Large intestine (tissue), 3 donors: Measurements from ENCODE around the gene CST6. TPM values are rescaled to one million over a fixed set of nuclear protein-coding genes. Genes with fewer than 3 reads are reported as not detected.
"Not testable (repeated sequence)": the region's sequence is repeated elsewhere in the genome, so short reads cannot be mapped to it uniquely, and the experiment has no call there.

ENCODE experiments used
- DNase-seq, 2 donors: peaks; one replicate each; pipeline versions ENCODE4 v3.0.0 to v3.0.0-alpha.2; 2013
- H3K27ac ChIP-seq: one replicate; pipeline ENCODE4 v1.5.1; 2013; ENCODE audit warnings: low read length
- H3K27me3 ChIP-seq: 2 replicates; pipeline ENCODE4 v1.6.1; 2013; ENCODE audit warnings: low read length; ENCODE audit not compliant: control insufficient read depth, insufficient read depth
- H3K36me3 ChIP-seq: 2 replicates; pipeline ENCODE4 v1.6.1; 2013; ENCODE audit warnings: low read length; ENCODE audit not compliant: control insufficient read depth, insufficient read depth
- H3K4me1 ChIP-seq: one replicate; pipeline ENCODE4 v1.6.1; 2013; ENCODE audit warnings: low read length; ENCODE audit not compliant: control insufficient read depth, insufficient read depth
- H3K4me3 ChIP-seq: one replicate; pipeline ENCODE4 v1.5.1; 2013; ENCODE audit warnings: low read length
- H3K9me3 ChIP-seq: one replicate; pipeline ENCODE4 v1.6.1; 2013; ENCODE audit warnings: mild to moderate bottlenecking, low read depth, low read length, moderate library complexity; ENCODE audit not compliant: control insufficient read depth
- whole genome bisulfite sequencing: methylation state at CpG from one replicate; pipeline ENCODE4 v1.1.5; 2013; ENCODE audit warnings: low lambda C conversion rate; ENCODE audit not compliant: insufficient coverage; 5-methylcytosine and 5-hydroxymethylcytosine counted together
- polyA plus RNA-seq: library from polyadenylated mRNA; unstranded; fragments of 120-200 nt; gene quantifications from one replicate; pipeline ENCODE4 v1.2.1, GENCODE V29; 2013

Gene CST6
- polyA plus RNA-seq, 1 donor: 1.7 TPM

DNA sequence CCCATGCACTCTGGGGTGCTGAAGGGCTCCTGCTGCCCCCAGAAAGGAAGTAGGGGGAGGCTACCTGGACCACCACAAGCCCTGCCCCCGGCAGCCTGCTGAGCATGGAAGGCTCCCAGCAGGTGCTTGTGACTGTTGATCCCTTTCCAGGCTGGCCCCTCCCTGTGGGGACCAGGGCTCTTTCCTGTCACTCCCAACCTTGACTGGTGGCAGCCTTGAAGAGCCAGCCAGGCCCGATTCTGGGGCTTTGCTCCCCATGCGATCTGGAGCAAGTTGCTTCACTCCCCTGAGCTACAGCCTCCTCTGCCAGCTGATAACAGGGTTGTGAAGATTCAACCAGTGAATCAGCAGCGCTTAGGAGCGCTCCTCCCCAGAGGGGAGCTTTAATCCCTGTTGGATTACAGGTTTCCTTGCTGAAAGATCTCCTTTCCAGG is 4.6 kb upstream of the CST6 start:
- peaks cover 9% of the 10 kb centered on the region for H3K4me1 ChIP-seq
- H3K27ac ChIP-seq: no peak overlapping the region
- peaks cover 37% of the 10 kb centered on the region for H3K27me3 ChIP-seq
- no peak overlapping the region for H3K4me3 ChIP-seq
- no peak for DNase-seq
- WGBS: no CpG with 5 or more reads among the region's 5 CpGs
- peaks cover 13% of the 10 kb centered on the region for H3K36me3 ChIP-seq
- H3K9me3 ChIP-seq: no peaks in the 10 kb centered on the region

DNA sequence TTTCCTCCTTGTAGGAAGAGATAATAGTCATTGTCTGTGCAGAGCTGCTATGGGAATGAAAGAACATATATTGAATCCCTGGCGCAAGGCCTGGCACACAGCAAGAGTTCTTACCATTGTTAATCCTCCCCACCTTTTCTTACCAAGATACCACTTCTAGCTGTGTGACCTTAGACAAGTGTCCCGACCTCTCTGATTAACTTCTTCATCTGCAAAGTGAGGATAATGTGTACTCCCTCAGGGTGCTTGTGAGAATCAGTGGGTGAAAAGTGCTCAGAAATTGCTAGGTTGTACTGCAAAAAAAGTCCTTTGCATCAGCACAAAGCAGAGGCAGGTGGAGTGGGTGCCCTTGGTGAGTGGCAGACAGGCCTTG is 3.7 kb upstream of the CST6 start:
- Histone ChIP-seq H3K27me3 (peaks cover 44% of the 10 kb centered on the region), H3K4me3 (no peak overlapping the region), H3K4me1 (peaks cover 6% of the 10 kb centered on the region), H3K36me3 (peaks cover 13% of the 10 kb centered on the region), H3K27ac (no peak overlapping the region), H3K9me3 (no peaks in the 10 kb centered on the region)
- no peak for DNase-seq
- 100% methylated on average over 1 of the region's 2 CpGs for WGBS

DNA sequence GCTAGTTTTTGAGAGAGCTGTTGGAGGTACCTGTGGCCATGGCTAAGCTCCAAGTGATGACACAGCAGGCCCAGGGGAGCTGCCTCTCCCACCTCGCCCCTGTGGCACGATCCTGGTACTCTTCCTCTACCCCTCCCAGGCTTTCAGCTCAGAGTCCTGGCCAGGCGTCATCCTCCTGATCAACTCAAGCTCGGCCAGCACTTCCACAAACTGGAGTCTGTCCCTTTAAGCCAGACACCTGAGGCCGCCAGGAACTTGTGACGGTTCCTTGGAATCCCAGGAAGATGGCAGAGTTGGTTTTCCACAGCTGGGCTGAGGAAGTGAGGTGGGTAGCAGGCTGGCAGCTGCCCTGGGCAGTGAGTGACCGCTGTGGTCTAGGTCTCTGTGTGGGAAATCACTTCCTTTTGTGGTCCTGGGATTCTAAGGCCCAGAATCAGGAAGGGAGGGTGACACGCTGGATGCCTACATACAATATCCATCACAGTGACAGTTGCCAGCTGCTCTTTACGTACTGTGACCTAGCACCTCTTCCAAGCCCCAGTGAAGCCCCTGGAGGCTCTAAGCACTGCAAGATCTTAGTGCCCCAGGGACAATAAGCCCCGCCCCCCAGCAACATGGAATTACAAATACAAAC is 3.2 kb upstream of the CST6 start:
- DNase-seq: no peak
- Histone ChIP-seq H3K27me3 (peaks cover 49% of the 10 kb centered on the region), H3K27ac (no peak overlapping the region), H3K4me3 (no peak overlapping the region), H3K4me1 (peaks cover 1% of the 10 kb centered on the region), H3K36me3 (peaks cover 13% of the 10 kb centered on the region), H3K9me3 (no peaks in the 10 kb centered on the region)
- WGBS: no CpG with 5 or more reads among the region's 10 CpGs

DNA sequence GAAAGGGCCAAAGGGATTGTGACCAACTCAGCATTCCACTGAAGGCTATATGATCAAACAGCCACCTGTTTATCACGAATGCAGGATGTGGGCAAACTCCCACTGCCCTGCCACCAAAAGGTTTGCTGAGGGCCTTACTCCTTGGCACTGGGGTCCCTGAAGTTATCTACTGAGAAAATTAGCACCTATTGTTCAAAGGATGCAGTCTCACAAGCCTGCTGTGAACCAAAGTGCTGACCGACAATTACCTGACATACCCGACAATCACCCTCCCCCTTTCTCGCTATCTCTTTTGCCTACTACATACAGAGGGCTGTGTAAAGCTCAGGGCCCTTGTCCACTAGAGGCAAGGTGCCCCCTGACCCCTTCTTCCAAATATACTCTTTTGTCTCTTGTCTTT is 1.8 kb upstream of the CST6 start:
- not testable (repeated sequence) for DNase-seq, H3K36me3 ChIP-seq, H3K9me3 ChIP-seq, H3K27ac ChIP-seq, H3K4me1 ChIP-seq, H3K4me3 ChIP-seq
- no CpG with 5 or more reads among the region's 4 CpGs for WGBS
- peaks cover 54% of the 10 kb centered on the region for H3K27me3 ChIP-seq

DNA sequence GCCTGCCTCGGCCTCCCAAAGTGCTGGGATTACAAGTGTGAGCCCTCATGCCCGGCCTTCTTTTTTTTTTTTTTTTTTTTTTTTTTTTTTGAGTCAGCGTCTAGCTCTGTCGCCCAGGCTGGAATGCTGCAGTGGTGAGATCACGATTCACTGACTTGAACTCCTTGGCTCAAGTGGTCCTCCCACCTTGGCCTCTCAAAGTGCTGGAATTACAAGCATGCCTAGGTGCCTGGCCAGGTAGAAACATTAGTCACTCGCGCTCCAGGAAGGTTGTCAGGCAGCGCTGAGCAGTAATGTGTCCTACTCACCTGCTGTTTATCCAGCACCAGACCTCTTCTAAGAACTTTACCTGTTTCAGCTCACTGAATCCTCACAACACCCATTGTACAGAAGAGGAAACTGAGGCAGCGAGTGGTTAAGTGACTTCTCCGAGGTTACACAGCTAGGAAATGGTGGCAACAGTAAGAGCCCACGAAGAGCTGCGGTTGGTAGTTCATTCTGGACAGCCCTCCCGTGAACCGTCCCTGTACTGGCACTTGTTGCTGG is 496 bp upstream of the CST6 start:
- Histone ChIP-seq H3K27me3 (peaks cover 54% of the 10 kb centered on the region), H3K36me3 (no peaks in the 10 kb centered on the region), H3K4me1 (no peaks in the 10 kb centered on the region), H3K9me3 (no peaks in the 10 kb centered on the region), H3K4me3 (no peak overlapping the region), H3K27ac (no peak overlapping the region)
- no peak for DNase-seq
- WGBS: no CpG with 5 or more reads among the region's 14 CpGs

DNA sequence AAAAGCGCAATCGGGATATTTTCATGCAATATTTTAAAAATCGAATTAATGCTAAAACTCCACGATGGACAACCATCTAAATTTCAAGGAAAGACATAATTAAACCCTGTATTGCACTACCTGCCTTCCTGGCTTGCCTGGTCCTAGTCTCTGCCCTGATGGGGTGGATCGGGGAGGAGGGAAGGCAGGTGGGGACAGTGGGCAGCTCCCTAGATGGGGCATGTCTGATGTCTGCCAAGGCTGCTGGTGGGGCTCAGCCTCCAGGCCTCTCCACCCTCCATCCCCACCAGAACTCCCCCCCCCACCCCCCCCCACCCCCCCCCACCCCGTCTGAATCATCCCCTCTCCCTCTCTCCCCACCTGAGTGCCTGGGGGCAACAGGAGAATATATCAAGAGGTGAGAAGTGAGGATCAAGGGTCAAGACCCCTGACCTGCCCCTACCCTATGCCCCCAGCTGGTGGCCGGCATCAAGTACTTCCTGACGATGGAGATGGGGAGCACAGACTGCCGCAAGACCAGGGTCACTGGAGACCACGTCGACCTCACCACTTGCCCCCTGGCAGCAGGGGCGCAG is 650 bp downstream of the CST6 start:
- Histone ChIP-seq H3K36me3 (no peaks in the 10 kb centered on the region), H3K4me1 (no peaks in the 10 kb centered on the region), H3K4me3 (no peak overlapping the region), H3K27me3 (peaks cover 54% of the 10 kb centered on the region), H3K27ac (no peak overlapping the region), H3K9me3 (no peaks in the 10 kb centered on the region)
- no CpG with 5 or more reads among the region's 12 CpGs for WGBS
- no peak for DNase-seq

DNA sequence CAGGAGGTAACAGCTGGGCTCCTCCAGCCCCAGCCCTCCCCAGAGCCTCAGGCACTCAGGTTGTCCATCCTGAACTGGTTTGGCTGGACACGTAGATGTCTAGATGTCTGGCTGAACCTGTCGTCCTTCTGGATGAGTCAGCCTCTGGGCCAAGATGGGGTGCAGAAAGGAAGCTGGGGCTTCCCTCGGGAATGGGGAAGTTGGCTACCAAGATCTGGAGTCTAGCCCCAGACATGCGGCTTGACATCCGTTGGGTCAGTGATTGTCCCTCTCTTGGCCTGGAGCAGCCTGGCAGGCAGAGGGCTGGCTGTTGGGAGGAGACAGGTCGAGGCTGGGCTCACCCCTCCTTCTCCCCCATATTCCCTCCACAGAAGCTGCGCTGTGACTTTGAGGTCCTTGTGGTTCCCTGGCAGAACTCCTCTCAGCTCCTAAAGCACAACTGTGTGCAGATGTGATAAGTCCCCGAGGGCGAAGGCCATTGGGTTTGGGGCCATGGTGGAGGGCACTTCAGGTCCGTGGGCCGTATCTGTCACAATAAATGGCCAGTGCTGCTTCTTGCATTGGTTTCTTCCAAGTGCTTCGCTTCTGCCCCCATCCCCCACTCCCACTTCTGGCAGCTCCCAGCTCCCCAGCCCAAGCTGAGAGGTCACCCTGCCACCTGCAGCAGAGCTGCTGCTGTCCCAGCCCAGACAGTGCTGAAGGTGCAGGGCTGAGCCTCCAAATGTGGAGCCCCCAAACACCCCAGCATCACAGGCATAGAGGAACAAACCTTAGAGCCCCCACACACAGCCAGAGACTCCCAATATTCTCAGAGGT is 1.3 kb downstream of the CST6 start:
- Histone ChIP-seq H3K27ac (no peak overlapping the region), H3K27me3 (peaks cover 52% of the 10 kb centered on the region), H3K4me3 (no peak overlapping the region), H3K36me3 (no peaks in the 10 kb centered on the region), H3K4me1 (no peaks in the 10 kb centered on the region), H3K9me3 (no peaks in the 10 kb centered on the region)
- no peak for DNase-seq
- no CpG with 5 or more reads among the region's 12 CpGs for WGBS

DNA sequence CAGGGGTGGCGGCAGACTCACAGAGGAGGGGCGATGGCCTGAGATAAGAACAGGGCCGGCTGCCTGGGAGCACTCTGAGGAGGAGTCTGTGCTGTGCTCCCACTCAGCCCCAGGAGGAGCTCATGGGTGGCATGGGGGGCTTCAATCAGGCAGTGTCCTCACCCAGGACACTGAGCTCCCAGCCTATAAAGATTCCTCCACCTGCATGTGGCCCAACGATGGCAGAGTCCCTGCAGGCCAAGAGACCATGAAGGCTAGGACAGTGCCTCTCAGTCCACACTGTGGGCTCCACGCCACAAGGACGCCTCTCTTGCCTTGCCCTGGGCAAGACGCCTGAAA is 1.9 kb downstream of the CST6 start:
- Histone ChIP-seq H3K4me3 (no peak overlapping the region), H3K27ac (no peak overlapping the region), H3K36me3 (no peaks in the 10 kb centered on the region), H3K27me3 (peaks cover 47% of the 10 kb centered on the region), H3K4me1 (no peaks in the 10 kb centered on the region), H3K9me3 (no peaks in the 10 kb centered on the region)
- DNase-seq: no peak
- WGBS: 60% methylated on average over 1 of the region's 7 CpGs

DNA sequence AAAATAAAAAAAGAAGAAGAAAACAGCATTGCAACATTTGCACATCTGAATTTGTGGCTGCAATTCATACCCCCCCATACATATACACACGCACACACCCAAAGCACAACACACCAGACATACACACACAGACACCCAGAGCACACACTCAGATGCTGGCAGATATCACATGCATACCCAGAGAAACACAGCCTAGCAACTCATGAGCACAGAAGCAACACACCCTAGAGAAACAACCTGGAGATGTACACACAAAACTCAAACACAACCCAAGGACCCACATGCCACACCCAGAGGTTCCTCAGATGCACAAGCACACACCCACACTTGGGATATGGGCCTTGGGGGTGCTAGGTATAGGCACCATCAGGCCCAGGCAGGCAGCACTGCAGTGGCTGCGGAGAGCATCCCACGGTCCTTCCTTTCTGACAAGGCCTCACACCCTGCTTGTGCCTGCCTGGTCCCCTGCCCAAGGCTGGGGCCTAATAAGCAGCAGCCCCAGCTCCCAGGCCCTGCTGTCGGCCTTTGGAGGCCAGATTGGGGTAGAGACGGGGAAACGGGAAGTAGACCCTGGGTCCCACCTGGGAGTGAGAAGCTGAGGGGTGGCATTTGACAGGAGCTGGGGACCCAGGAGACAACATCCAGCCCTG is 3.1 kb downstream of the CST6 start:
- WGBS: no CpG with 5 or more reads among the region's 6 CpGs
- no peak overlapping the region for H3K27ac ChIP-seq
- DNase-seq: no peak

DNA sequence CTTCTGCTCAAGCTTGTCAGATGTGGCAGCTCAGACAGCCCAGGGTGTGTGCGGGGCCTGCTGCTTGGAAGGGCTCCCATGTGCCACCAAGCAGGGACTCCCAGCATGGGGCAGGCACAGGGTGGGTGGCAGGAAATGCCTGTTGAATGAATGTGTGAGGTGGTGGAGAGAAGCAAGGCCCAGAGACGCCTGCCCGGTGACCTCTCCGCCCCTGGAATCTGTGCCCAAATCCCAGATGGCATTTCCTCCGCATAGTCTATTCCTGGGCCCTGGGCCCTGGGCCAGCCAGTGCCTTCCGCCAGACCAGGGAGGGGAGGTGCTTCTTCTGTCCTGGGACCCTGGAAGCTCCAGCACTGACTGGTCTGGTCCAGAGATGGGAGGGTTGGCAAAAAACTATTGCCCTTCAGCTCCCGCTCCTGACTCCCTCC is 3.7 kb downstream of the CST6 start:
- no peaks in the 10 kb centered on the region for H3K4me1 ChIP-seq
- no peak for DNase-seq
- peaks cover 35% of the 10 kb centered on the region for H3K27me3 ChIP-seq
- H3K9me3 ChIP-seq: no peaks in the 10 kb centered on the region
- no peak overlapping the region for H3K27ac ChIP-seq
- no peaks in the 10 kb centered on the region for H3K36me3 ChIP-seq
- no peak overlapping the region for H3K4me3 ChIP-seq
- no CpG with 5 or more reads among the region's 7 CpGs for WGBS

More for the DNA sequence above, 3.1 kb downstream of the CST6 start:
- no peak overlapping the region for H3K4me3 ChIP-seq
- H3K9me3 ChIP-seq: no peaks in the 10 kb centered on the region
- no peaks in the 10 kb centered on the region for H3K36me3 ChIP-seq
- H3K27me3 ChIP-seq: peaks cover 40% of the 10 kb centered on the region
- H3K4me1 ChIP-seq: no peaks in the 10 kb centered on the region
